Dermis lymphatic vessel endothelial cell (primary cell): ENCODE measurements around the gene COL1A1. TPM values are rescaled to one million over a fixed set of nuclear protein-coding genes. Genes with fewer than 3 reads are reported as not detected.

Experiments used
- total RNA-seq: library from RNA; depleted of rRNA; stranded (reverse); fragments of >200 nt; gene quantifications from 2 replicates; pipeline ENCODE4 v1.2.1, GENCODE V29; 2014

COL1A1 gene
- total RNA-seq: 8.3 and 49.2 TPM in 2 replicates

DNA sequence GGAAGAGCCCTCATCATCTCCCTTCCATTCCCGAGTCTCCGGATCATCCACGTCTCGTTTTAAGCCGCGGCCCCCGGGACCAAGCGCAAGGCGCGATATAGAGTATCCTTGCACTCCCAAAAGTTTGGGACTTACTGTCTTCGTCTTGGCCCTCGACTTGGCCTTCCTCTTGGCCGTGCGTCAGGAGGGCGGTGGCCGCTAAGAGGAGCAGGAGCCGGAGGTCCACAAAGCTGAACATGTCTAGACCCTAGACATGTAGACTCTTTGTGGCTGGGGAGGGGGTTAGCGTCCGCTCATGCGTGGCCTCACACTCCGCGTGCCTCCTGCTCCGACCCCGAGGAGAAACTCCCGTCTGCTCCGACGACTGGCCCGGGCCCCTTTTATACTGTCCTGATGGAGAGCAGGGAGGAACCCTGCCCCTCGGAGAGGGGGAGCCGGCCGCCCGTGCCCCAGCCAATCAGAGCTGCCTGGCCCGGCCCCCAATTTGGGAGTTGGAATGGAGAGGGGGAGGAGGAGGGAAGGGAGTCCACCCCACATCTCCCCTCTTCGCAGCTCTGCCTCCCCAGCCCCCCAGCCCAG, at the start of gene COL1A1:
COL1A1 (minus strand) TSS at position 356 of the 579 bp plus-strand sequence; CDS start at position 238, 118 bp downstream.

DNA sequence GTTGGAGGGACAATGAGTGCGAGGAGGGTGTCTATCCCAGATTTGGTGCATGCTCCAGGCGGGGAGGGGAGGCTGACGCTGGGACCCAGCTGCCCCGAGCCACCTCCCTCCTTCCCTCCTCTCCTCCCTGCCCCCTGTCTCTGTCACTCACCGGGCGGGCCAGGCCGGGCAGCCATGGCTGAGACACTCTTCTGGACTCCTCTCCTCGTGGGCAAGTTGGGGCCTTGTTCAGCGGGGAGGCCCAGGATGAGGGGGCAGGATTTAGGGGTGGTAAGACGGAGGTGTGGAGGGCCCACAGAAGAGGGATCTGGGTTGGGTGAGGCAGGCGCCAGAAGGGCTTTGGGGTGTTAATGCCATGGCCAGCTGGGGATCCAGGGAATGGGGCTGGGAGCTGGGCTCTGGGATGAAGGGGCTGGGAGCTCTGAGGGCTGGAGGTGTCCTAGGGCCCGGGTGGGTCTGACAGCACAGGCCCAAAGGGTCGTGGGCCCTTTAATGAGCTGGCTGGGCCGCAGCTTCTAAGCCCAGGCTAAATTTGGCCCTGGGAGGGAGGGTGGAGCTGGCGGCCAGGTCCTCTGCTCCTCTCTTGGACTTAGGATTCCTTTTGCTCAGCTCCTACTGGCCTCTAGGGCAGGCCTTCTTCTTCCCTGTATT, 35.4 kb downstream of the COL1A1 start, which contains the start of gene SGCA:
SGCA (plus strand) TSS at position 139 of the 651 bp plus-strand sequence; CDS start at position 175, 36 bp downstream.

DNA sequence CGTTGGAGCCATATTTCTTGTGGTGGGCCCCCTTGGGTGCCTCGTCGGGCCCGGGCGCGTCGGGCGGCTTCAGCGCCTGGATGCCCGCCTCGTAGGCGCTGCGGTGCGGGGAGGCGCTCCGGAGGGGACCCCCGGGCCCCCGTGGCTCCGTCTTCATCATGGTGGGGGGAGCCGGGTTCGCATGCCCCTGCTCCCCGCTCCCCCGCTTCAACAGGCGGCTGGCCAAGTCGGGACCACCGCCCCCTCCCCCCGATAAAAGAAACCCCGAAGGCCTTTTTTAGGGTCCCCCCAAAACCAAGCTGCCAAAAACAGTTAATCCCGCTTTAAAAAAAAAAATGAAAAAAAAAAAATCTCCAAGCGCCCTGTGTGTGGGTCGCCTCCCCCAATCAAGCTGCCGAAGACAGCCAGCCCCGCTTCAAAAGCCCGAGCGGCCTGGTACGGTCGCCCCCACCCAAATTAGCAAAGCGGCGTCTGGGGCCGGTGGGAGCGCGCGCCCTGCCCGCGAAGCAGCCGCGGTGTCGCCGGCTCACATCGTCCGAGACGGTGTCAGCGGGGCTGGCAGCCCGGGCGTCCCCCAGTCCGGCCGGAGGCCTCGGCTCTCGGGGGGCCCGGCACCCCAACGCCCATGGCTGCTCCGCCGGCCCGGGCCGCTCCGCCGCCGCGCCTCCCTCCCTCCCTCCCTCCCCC, 50.9 kb downstream of the COL1A1 start, which contains the start of gene PPP1R9B:
PPP1R9B (minus strand) TSS at position 324 of the 687 bp plus-strand sequence; CDS start at position 160, 164 bp downstream.

Other genes with a start within 250 kb of the COL1A1 start
- not detected in 2 replicates for gene DLX4, start 232.4 kb downstream of the COL1A1 start, total RNA-seq
- not detected in 2 replicates for gene DLX3, start 206.4 kb downstream of the COL1A1 start, total RNA-seq
- 52.9 and 120 TPM in 2 replicates for gene ITGA3, start 145.5 kb downstream of the COL1A1 start, total RNA-seq
- 13.1 and 23.5 TPM in 2 replicates for gene PDK2, start 106.3 kb downstream of the COL1A1 start, total RNA-seq
- gene SAMD14, start 71.5 kb downstream of the COL1A1 start, total RNA-seq: 3.0 and 4.0 TPM in 2 replicates
- gene PPP1R9B, start 51.0 kb downstream of the COL1A1 start, total RNA-seq: 23.8 and 31.5 TPM in 2 replicates
- not detected in 2 replicates for gene SGCA, start 35.6 kb downstream of the COL1A1 start, total RNA-seq
- 0.17 TPM in 1 of 2 replicates, not detected in the other for gene TMEM92, start 72.8 kb upstream of the COL1A1 start, total RNA-seq
- gene XYLT2, start 144.5 kb upstream of the COL1A1 start, total RNA-seq: 16.2 and 17.8 TPM in 2 replicates
- 50.8 and 57.0 TPM in 2 replicates for gene MRPL27, start 171.6 kb upstream of the COL1A1 start, total RNA-seq
- 0.65 and 0.77 TPM in 2 replicates for gene EME1, start 171.6 kb upstream of the COL1A1 start, total RNA-seq
- gene LRRC59, start 195.9 kb upstream of the COL1A1 start, total RNA-seq: 86.5 and 86.7 TPM in 2 replicates
- 6.1 and 8.3 TPM in 2 replicates for gene ACSF2, start 224.6 kb upstream of the COL1A1 start, total RNA-seq